Astrocyte (in vitro differentiated cells and primary cell): ENCODE measurements around the gene LRRC63. TPM values are rescaled to one million over a fixed set of nuclear protein-coding genes. Genes with fewer than 3 reads are reported as not detected.

Experiments used
- DNase-seq: peaks from one replicate; pipeline ENCODE4 v3.0.0-alpha.2; 2010; ENCODE audit warnings: low read depth
- FAIRE-seq: peaks from 2 replicates; lab custom pipeline; 2011; peaks lifted over from hg19 to GRCh38; lab: Jason Lieb, UNC
- H2AFZ ChIP-seq: 2 replicates; pipeline ENCODE4 v1.6.0; 2012; ENCODE audit warnings: low read depth, low read length, inconsistent platforms
- H3K27ac ChIP-seq: 2 replicates; pipeline ENCODE4 v1.5.1; 2011; ENCODE audit warnings: low read depth, low read length, inconsistent platforms
- H3K27me3 ChIP-seq: 2 replicates; pipeline ENCODE4 v1.6.0; 2011; ENCODE audit warnings: low read length, inconsistent platforms; ENCODE audit not compliant: insufficient read depth
- H3K36me3 ChIP-seq: 2 replicates; pipeline ENCODE4 v1.5.1; 2011; ENCODE audit warnings: low read length, inconsistent platforms; ENCODE audit not compliant: insufficient read depth
- H3K4me1 ChIP-seq: 2 replicates; pipeline ENCODE4 v1.5.1; 2011; ENCODE audit warnings: low read length, inconsistent platforms; ENCODE audit not compliant: insufficient read depth
- H3K4me2 ChIP-seq: 2 replicates; pipeline ENCODE4 v1.6.0; 2012; ENCODE audit warnings: low read length, inconsistent platforms
- H3K4me3 ChIP-seq: 2 replicates; pipeline ENCODE4 v1.5.1; 2011; ENCODE audit warnings: low read depth, mild to moderate bottlenecking, low read length, inconsistent platforms; ENCODE audit not compliant: insufficient read depth
- H3K79me2 ChIP-seq: 2 replicates; pipeline ENCODE4 v1.6.0; 2012; ENCODE audit warnings: mild to moderate bottlenecking, low read length, inconsistent platforms; ENCODE audit not compliant: insufficient read depth
- H3K9ac ChIP-seq: 2 replicates; pipeline ENCODE4 v1.6.0; 2012; ENCODE audit warnings: mild to moderate bottlenecking, low read length, inconsistent platforms
- H3K9me3 ChIP-seq: 2 replicates; pipeline ENCODE4 v1.5.1; 2012; ENCODE audit warnings: low read depth, mild to moderate bottlenecking, low read length, inconsistent platforms; ENCODE audit not compliant: insufficient read depth
- H4K20me1 ChIP-seq: 2 replicates; pipeline ENCODE4 v1.6.0; 2012; ENCODE audit warnings: low read length, inconsistent platforms; ENCODE audit not compliant: insufficient read depth
- H3K27ac Mint-ChIP-seq: one replicate; pipeline ENCODE4 v1.8.0; 2021; ENCODE audit warnings: mild to moderate bottlenecking, mixed read lengths; ENCODE audit not compliant: unreplicated experiment
- H3K27me3 Mint-ChIP-seq: one replicate; pipeline ENCODE4 v1.8.0; 2021; ENCODE audit warnings: low read depth, mixed read lengths; ENCODE audit not compliant: unreplicated experiment
- H3K36me3 Mint-ChIP-seq: one replicate; pipeline ENCODE4 v1.8.0; 2021; ENCODE audit warnings: low read depth, mixed read lengths; ENCODE audit not compliant: unreplicated experiment
- H3K4me1 Mint-ChIP-seq: one replicate; pipeline ENCODE4 v1.8.0; 2021; ENCODE audit warnings: low read depth, mixed read lengths; ENCODE audit not compliant: unreplicated experiment
- H3K4me3 Mint-ChIP-seq: one replicate; pipeline ENCODE4 v1.8.0; 2021; ENCODE audit warnings: mild to moderate bottlenecking, moderate library complexity, mixed read lengths; ENCODE audit not compliant: unreplicated experiment
- H3K9me3 Mint-ChIP-seq: one replicate; pipeline ENCODE4 v1.8.0; 2021; ENCODE audit warnings: mild to moderate bottlenecking, mixed read lengths; ENCODE audit not compliant: unreplicated experiment
- CTCF ChIP-seq: IDR thresholded peaks from 2 replicates; pipeline ENCODE4 v1.5.1; 2011; ENCODE audit warnings: low read depth, mild to moderate bottlenecking, inconsistent platforms, low read length, moderate library complexity; ENCODE audit not compliant: insufficient read depth
- EZH2 ChIP-seq: IDR thresholded peaks from 2 replicates; pipeline ENCODE4 v1.6.1; 2012; ENCODE audit warnings: mild to moderate bottlenecking, low read length, inconsistent platforms; ENCODE audit not compliant: insufficient read depth
- total RNA-seq: library from RNA; stranded (reverse); gene quantifications from 2 replicates; pipeline ENCODE4 v1.2.1, GENCODE V29; 2021

Gene LRRC63
- total RNA-seq, 1 donor from 2014 or later = not detected

DNA sequence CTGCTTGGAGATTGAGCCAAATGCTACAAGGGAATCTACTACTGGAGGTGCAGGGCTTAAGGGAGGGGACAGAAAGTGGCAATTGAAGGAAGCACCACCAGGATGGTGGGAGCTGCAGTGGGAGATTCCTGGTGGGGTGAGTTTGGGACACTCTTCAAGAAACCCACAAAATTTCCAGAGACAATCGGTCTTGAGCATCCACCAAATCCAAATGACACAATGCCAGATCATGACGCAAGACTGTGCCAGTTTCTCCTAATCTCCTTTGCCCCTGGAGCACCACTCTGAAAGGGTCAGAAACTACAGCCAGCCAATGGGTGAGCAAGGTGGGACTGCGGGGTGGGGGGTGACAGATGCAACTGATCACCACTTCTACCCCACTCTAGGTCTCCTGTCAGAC, 78.7 kb downstream of the LRRC63 start:
- no peak for FAIRE-seq
- no peak for TF ChIP-seq EZH2
- no peak for TF ChIP-seq CTCF

DNA sequence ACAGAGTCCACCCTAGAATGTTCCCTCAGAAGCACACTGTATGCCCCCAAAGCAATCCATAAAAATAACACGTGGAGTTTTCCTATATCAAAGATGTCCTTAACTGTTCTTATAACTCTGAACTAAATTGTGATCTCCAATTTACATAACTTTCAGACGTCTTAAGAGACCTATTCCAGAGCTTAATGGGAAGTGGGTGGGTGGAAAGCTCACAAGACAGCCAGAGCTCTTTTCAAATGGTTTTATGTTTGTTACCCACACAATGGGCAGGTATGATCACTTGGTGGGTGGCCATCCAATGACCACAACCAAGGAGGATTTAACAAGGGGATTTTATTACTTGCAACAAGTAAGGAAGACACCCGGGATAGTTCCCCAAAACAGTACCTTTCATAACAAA, 81.7 kb downstream of the LRRC63 start:
- no peak for FAIRE-seq
- H3K9ac ChIP-seq = no peak overlapping the region
- no peaks in the 10 kb centered on the region for H4K20me1 ChIP-seq
- Mint-ChIP-seq H3K4me1 (peaks cover 20% of the 10 kb centered on the region), H3K27ac (no peak overlapping the region), H3K36me3 (no peaks in the 10 kb centered on the region), H3K27me3 (peaks cover 2% of the 10 kb centered on the region), H3K4me3 (no peak overlapping the region), H3K9me3 (peaks cover 6% of the 10 kb centered on the region)
- H2AFZ ChIP-seq = no peak overlapping the region
- TF ChIP-seq EZH2 (no peak), CTCF (no peak)
- DNase-seq = no peak
- no peak overlapping the region for H3K4me2 ChIP-seq
- no peak overlapping the region for H3K27ac ChIP-seq
- H3K79me2 ChIP-seq = no peaks in the 10 kb centered on the region
- H3K4me3 ChIP-seq = no peak overlapping the region
- no peaks in the 10 kb centered on the region for H3K9me3 ChIP-seq
- peaks cover 24% of the 10 kb centered on the region for H3K4me1 ChIP-seq
- H3K36me3 ChIP-seq = no peaks in the 10 kb centered on the region
- H3K27me3 ChIP-seq = no peaks in the 10 kb centered on the region

More for the DNA sequence above, 78.7 kb downstream of the LRRC63 start:
- no peaks in the 10 kb centered on the region for H3K36me3 Mint-ChIP-seq
- Histone ChIP-seq H3K36me3 (no peaks in the 10 kb centered on the region), H3K4me2 (no peak overlapping the region), H3K9me3 (no peaks in the 10 kb centered on the region), H3K27ac (no peak overlapping the region), H3K9ac (no peak overlapping the region), H4K20me1 (no peaks in the 10 kb centered on the region), H3K4me3 (no peak overlapping the region), H3K79me2 (no peaks in the 10 kb centered on the region), H3K4me1 (peaks cover under 1% of the 10 kb centered on the region), H3K27me3 (no peaks in the 10 kb centered on the region), H2AFZ (no peak overlapping the region)
- H3K9me3 Mint-ChIP-seq = no peaks in the 10 kb centered on the region
- H3K27me3 Mint-ChIP-seq = peaks cover 2% of the 10 kb centered on the region
- H3K4me1 Mint-ChIP-seq = no peaks in the 10 kb centered on the region
- no peak overlapping the region for H3K4me3 Mint-ChIP-seq
- DNase-seq = no peak
- H3K27ac Mint-ChIP-seq = no peak overlapping the region

DNA sequence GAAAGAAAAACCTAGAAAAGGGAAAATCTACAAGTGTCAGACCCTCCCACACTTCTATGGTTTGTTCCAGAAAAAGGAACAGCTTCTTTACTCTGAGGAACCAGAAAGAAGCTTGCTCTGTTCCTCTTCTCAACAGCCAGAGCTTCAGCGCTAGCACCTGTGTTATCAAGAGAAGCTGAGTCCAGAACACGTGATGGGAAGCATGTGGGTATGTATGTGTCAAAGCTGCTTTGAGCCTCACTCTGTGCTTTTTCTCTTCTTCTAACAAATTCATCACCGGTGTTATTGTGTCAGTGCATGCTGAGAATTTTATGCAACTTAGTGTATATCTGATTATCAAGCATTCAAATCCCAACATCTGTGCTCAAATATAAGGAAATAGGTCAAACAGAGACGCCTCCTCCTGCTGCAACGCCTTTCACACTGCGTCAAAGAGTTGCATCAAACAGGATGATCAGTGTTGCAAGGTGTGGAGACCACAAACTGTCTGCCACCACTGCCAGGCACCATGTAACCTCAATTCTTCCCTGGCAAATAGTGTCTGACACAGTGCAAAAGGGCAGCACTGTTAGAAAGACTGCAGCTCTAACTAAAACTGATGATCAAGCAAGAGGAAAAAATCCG, 83.9 kb downstream of the LRRC63 start:
- no peaks in the 10 kb centered on the region for H3K79me2 ChIP-seq
- no peak overlapping the region for H2AFZ ChIP-seq
- no peak overlapping the region for H3K4me3 Mint-ChIP-seq
- no peak for DNase-seq
- H3K9me3 Mint-ChIP-seq = peaks cover 11% of the 10 kb centered on the region
- TF ChIP-seq EZH2 = no peak
- no peak for TF ChIP-seq CTCF
- H3K4me1 Mint-ChIP-seq = peaks cover 20% of the 10 kb centered on the region
- no peaks in the 10 kb centered on the region for H4K20me1 ChIP-seq
- no peaks in the 10 kb centered on the region for H3K9me3 ChIP-seq
- no peaks in the 10 kb centered on the region for H3K36me3 Mint-ChIP-seq
- peak overlapping the region; percentile 64 for H3K4me2 ChIP-seq
- no peak for FAIRE-seq
- H3K27ac ChIP-seq = peak overlapping the region; percentile 75
- H3K4me3 ChIP-seq = no peak overlapping the region
- peaks cover 24% of the 10 kb centered on the region for H3K4me1 ChIP-seq
- H3K27ac Mint-ChIP-seq = peak overlapping the region; percentile 95
- H3K9ac ChIP-seq = no peak overlapping the region
- no peaks in the 10 kb centered on the region for H3K36me3 ChIP-seq
- H3K27me3 ChIP-seq = no peaks in the 10 kb centered on the region
- H3K27me3 Mint-ChIP-seq = peaks cover 2% of the 10 kb centered on the region
